GM19452 (cell line): Measurements from ENCODE around the gene SIK2.
"Not testable (repeated sequence)": the region's sequence is repeated elsewhere in the genome, so short reads cannot be mapped to it uniquely, and the experiment has no call there.

Source experiments
- ATAC-seq: cut with Tn5 transposase; IDR thresholded peaks from one replicate; pipeline ENCODE4 v1.9.1; 2021; ENCODE audit not compliant: unreplicated experiment

SIK2 gene

GRCh38 chr11:111620518-111620917 lies 18.3 kb downstream of the SIK2 start:
- no peak for ATAC-seq

GRCh38 chr11:111623527-111624030 lies 21.3 kb downstream of the SIK2 start:
- no peak for ATAC-seq

GRCh38 chr11:111624608-111625007 lies 22.4 kb downstream of the SIK2 start:
- ATAC-seq: no peak

GRCh38 chr11:111627591-111627990 lies 25.3 kb downstream of the SIK2 start:
- ATAC-seq: no peak

- ATAC-seq: no peak
Measured at GRCh38 chr11:111629499-111629898, 27.2 kb downstream of the SIK2 start.

- ATAC-seq: no peak
Measured at GRCh38 chr11:111631024-111631665, 28.9 kb downstream of the SIK2 start.

- no peak for ATAC-seq
Measured at GRCh38 chr11:111631666-111632039, 29.4 kb downstream of the SIK2 start.

GRCh38 chr11:111632516-111633220 lies 30.4 kb downstream of the SIK2 start:
- ATAC-seq: no peak

GRCh38 chr11:111633248-111633647 lies 31.0 kb downstream of the SIK2 start:
- ATAC-seq: no peak

GRCh38 chr11:111633756-111634362 lies 31.6 kb downstream of the SIK2 start:
- no peak for ATAC-seq

- ATAC-seq: no peak
Measured at GRCh38 chr11:111634981-111635705, 32.9 kb downstream of the SIK2 start.

GRCh38 chr11:111635706-111636045 lies 33.4 kb downstream of the SIK2 start:
- no peak for ATAC-seq

- no peak for ATAC-seq
Measured at GRCh38 chr11:111637885-111638284, 35.6 kb downstream of the SIK2 start.

GRCh38 chr11:111639226-111639925 lies 37.1 kb downstream of the SIK2 start:
- no peak for ATAC-seq

GRCh38 chr11:111641339-111642015 lies 39.2 kb downstream of the SIK2 start:
- ATAC-seq: no peak

- no peak for ATAC-seq
Measured at GRCh38 chr11:111642542-111642941, 40.3 kb downstream of the SIK2 start.

GRCh38 chr11:111644922-111645321 lies 42.7 kb downstream of the SIK2 start:
- no peak for ATAC-seq

GRCh38 chr11:111645657-111646316 lies 43.5 kb downstream of the SIK2 start:
- no peak for ATAC-seq

- not testable (repeated sequence) for ATAC-seq
Measured at GRCh38 chr11:111651336-111651735, 49.1 kb downstream of the SIK2 start.

GRCh38 chr11:111652184-111652583 lies 49.9 kb downstream of the SIK2 start:
- no peak for ATAC-seq
